ENCODE data around the gene RBM20.

Gene RBM20

GRCh38 chr10:110612087-110612486 lies 32.0 kb upstream of the RBM20 start:
- TF ChIP-seq, protein P1, sequence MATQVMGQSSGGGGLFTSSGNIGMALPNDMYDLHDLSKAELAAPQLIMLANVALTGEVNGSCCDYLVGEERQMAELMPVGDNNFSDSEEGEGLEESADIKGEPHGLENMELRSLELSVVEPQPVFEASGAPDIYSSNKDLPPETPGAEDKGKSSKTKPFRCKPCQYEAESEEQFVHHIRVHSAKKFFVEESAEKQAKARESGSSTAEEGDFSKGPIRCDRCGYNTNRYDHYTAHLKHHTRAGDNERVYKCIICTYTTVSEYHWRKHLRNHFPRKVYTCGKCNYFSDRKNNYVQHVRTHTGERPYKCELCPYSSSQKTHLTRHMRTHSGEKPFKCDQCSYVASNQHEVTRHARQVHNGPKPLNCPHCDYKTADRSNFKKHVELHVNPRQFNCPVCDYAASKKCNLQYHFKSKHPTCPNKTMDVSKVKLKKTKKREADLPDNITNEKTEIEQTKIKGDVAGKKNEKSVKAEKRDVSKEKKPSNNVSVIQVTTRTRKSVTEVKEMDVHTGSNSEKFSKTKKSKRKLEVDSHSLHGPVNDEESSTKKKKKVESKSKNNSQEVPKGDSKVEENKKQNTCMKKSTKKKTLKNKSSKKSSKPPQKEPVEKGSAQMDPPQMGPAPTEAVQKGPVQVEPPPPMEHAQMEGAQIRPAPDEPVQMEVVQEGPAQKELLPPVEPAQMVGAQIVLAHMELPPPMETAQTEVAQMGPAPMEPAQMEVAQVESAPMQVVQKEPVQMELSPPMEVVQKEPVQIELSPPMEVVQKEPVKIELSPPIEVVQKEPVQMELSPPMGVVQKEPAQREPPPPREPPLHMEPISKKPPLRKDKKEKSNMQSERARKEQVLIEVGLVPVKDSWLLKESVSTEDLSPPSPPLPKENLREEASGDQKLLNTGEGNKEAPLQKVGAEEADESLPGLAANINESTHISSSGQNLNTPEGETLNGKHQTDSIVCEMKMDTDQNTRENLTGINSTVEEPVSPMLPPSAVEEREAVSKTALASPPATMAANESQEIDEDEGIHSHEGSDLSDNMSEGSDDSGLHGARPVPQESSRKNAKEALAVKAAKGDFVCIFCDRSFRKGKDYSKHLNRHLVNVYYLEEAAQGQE (IDR thresholded peaks at IDR 0.05; ENCODE audit: insufficient replicate concordance, low read depth): no peak
- no peak for TF ChIP-seq POLR2AphosphoS5 (IDR thresholded peaks at IDR 0.05; ENCODE audit: low read depth)
- no peak for TF ChIP-seq CTCF (IDR thresholded peaks at IDR 0.05; ENCODE audit: insufficient read depth, low read length)
- no peak for TF ChIP-seq SPI1 (IDR thresholded peaks at IDR 0.05; ENCODE audit: borderline replicate concordance, low read depth)
- TF ChIP-seq GABPA (IDR thresholded peaks at IDR 0.05; ENCODE audit: low read depth): no peak
- H3K27ac ChIP-seq (replicated peaks): no peak overlapping the region
- DNase-seq (ENCODE audit: low read depth in 1 of 2, low spot score in 1 of 2): no peak

DNA sequence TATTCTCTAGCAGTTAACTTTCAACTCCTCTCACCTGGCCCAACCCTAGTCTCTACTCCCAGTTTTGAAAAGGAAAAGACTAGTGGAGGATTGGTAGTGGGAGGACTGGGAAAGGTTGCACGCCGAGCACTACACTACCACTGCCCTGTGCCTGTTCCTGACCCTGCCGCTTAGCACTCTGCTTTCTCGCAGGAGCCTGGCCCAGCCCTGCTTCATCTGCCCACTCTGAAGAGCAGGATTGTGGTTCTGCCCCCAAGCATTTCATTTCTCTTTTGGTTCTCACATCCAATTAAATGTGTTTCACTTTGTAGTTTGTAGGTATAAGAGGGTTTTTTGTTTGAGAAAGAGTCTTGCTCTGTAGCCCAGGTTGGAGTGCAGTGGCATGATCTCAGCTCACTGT lies 31.5 kb upstream of the RBM20 start:
- DNase-seq (ENCODE audit: low read depth in 1 of 2, low spot score in 1 of 2): no peak
- H3K4me3 ChIP-seq (replicated peaks; ENCODE audit: insufficient read depth, low read length): no peak overlapping the region
- TF ChIP-seq, protein P1 (IDR thresholded peaks at IDR 0.05; ENCODE audit: insufficient replicate concordance, low read depth): no peak
- no peak for TF ChIP-seq SPI1 (IDR thresholded peaks at IDR 0.05; ENCODE audit: borderline replicate concordance, low read depth)
- no peak for TF ChIP-seq CTCF (IDR thresholded peaks at IDR 0.05; ENCODE audit: insufficient read depth, low read length)
- no peak for TF ChIP-seq GABPA (IDR thresholded peaks at IDR 0.05; ENCODE audit: low read depth)
- no peak for TF ChIP-seq POLR2AphosphoS5 (IDR thresholded peaks at IDR 0.05; ENCODE audit: low read depth)
- H3K27me3 ChIP-seq (ENCODE audit: insufficient read depth, poor library complexity, severe bottlenecking): no peaks in the 10 kb centered on the region
- no peak overlapping the region for H3K27ac ChIP-seq (replicated peaks)

More at GRCh38 chr10:110612087-110612486, 32.0 kb upstream of the RBM20 start:
- no peaks in the 10 kb centered on the region for H3K27me3 ChIP-seq (ENCODE audit: insufficient read depth, poor library complexity, severe bottlenecking)
- H3K4me3 ChIP-seq (replicated peaks; ENCODE audit: insufficient read depth, low read length): no peak overlapping the region

- H3K4me3 ChIP-seq (replicated peaks; ENCODE audit: insufficient read depth, low read length): no peak overlapping the region
- DNase-seq (ENCODE audit: low read depth in 1 of 2, low spot score in 1 of 2): no peak
- H3K27me3 ChIP-seq (ENCODE audit: insufficient read depth, poor library complexity, severe bottlenecking): no peaks in the 10 kb centered on the region
Observed at GRCh38 chr10:110613341-110613995, 30.7 kb upstream of the RBM20 start.

More at GRCh38 chr10:110613341-110613995, 30.7 kb upstream of the RBM20 start:
- no peak overlapping the region for H3K27ac ChIP-seq (replicated peaks)
- TF ChIP-seq, protein P1 (IDR thresholded peaks at IDR 0.05; ENCODE audit: insufficient replicate concordance, low read depth): no peak
- peak; percentile 89 for TF ChIP-seq SPI1 (IDR thresholded peaks at IDR 0.05; ENCODE audit: borderline replicate concordance, low read depth)
